ENCODE measurements around the gene MRPL23.

- no peak for TF ChIP-seq CTCF (IDR thresholded peaks at IDR 0.05)
- no peak for TF ChIP-seq POLR2A (IDR thresholded peaks at IDR 0.05)
Observed at GRCh38 chr11:1899686-1900085, 47.4 kb upstream of the MRPL23 start.

All from body of pancreas (tissue), 4 donors.